Left hindlimb (tissue), 1 donor: ENCODE results near the gene ACTR3.
"Not testable (repeated sequence)": the region's sequence is repeated elsewhere in the genome, so short reads cannot be mapped to it uniquely, and the experiment has no call there.

ENCODE experiments used
- DNase-seq: peaks from one replicate; pipeline ENCODE4 v3.0.0-alpha.2; 2018

The ACTR3 gene

DNA sequence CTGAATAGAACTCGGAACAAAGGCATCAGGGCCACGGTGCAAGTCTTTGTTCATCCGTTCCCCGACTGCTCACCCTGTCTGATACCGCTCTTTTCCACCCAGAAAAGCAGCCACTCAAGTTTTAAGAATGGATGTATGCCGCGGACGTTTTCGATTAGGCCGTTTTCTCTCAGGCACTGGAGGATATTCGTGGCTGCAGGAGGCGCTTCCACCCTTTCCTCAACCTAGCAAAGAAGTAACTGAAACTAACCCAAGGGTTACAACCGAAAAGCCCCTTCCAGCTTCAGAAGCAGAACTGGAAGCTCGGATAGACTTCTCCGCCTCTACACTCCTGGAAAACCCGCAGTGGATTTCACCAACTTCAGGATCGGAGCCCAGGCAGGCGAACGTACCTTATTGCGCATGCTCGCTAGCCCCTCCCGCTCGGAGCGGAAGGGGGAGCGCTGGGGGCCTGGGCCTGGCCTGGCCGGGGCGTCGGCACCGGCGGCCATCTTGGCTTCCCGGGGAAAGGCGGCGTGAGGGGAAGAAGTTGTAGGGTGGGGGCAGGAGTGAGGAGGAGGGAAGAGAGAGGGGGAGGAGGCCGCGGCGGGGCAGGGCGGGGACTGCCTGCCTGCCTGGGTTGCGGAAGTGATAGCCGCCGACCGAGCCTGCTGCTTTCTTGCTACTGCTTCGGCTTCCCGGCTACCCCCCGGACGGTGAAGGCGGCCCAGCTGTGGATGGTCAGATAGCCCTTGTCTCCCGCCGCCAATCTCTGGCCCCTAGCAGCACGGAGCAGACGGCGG lies at the start of gene ACTR3:
ACTR3 (plus strand) TSS at position 619 of the 782 bp plus-strand sequence. CDS start 191 bp downstream, outside the sequence.
- DNase-seq = peak; percentile 100

DNA sequence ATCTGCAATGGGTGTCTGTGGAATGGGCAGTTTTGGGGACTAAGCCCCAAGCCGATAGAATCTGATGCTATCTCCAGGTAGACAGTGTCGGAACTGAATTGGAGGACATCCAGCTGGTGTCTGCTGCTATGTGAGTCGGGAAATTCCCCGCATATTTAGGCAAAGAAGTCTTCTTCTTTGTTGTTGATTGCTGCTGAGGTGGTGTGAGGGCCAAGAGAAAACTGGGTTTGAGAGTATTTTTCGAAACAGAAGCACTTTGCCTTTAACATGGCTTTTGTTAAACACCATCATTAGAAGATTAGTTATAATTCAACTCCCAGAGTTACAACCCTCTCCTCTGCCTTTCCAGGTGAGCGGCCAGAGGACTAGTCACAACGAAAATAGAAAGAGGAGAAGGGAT lies 49.4 kb upstream of the ACTR3 start:
- no peak for DNase-seq

DNA sequence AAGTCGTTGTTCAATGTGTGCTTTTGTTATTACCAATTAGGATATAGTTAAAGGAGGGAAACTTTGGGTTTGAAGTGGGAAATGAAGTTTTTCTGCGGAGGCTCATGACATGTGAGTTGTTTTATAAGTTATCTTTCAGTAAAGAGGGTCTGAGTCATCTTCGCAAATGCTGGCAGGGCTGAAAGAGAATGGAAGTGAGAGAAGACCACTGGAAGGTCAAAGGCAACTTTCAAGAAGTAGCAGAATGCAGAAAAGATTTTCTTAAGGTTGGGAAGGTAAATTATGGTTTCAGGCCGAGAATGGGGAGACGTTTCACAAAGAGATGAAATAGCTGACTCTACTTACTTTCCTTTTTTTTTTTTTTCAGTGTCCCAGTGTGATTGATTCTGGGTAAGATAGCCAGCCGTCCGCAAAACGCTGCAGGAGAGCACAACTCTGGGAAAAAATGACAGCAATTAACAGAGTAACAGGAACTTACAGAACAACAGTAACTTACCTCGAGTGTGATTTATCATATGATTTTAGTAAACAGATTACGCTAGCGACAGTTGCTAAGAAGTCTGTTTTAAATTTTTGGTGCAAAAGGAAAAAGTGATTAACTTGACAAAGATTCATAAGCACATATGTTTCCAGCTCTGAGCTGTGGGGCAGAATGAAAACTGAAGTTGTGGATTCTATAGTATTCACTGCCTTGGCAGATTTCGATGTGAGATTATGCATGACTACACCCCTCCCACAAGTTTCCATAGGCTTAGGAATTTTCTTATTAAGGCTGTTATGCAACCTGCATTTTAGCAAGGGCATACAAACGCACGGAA lies 46.8 kb upstream of the ACTR3 start:
- DNase-seq = no peak

DNA sequence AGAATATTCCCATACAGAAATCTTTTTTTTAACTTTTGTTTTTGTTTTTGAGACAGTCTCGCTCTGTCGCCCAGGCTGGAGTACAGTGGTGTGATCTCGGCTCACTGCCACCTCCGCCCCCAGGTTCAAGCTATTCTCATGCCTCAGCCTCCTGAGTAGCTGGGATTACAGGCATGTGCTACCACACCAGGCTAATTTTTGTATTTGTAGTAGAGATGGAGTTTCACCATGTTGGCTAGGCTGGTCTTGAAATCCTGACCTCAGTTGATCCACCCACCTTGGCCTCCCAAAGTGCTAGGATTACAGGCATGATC lies 46.2 kb upstream of the ACTR3 start:
- DNase-seq = not testable (repeated sequence)

DNA sequence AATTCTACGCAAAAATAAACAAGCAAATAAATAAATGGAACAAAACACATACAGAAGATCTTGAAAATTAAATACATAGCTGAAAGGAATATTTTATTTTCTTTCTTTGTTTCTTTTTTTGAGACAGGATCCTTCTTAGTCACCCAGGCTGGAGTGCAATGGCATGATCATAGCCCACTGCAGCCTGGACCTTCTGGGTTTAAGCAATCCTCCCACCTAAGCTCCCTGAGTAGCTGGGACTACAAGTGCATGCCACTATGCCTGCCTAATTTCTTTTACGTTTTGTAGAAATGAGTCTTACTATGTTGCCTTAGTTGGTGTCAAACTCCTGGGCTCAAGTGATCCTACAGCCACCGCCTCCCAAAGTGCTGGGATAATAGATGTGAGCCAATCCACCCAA lies 44.6 kb upstream of the ACTR3 start:
- DNase-seq = no peak

DNA sequence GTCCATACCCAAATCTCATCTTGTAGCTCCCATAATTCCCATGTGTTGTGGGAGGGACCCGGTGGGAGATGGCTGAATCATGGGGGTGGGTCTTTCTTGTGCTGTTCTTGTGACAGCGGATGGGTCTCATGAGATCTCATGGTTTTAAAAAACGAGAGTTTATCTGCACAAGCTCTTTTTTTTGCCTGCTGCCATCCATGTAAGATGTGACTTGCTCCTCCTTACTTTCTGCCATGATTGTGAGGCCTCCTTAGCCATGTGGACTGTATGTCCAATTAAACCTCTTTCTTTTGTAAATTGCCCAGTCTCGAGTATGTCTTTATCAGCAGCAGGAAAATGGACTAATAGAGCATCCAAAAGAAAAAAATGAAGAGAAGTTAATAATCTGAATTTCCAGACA lies 44.1 kb upstream of the ACTR3 start:
- DNase-seq = not testable (repeated sequence)

DNA sequence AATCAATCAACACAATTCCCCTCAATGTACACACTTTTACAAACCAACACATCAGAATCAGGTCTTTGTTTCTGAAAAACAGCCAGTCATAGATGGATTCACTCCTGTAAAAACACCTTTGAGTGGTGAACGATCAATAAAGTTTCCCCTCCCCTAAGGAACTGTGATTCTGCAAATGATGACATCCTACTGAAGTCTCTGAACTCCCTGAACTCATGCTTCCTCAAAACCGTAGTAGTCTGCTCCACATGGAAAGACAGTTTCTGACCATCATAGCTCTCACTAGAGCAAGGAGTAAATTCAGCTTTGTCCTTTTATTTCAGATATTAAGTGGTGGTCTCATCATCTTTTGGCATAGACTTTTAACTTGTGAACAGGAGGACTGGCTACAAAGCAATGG lies 43.5 kb upstream of the ACTR3 start:
- DNase-seq = no peak

DNA sequence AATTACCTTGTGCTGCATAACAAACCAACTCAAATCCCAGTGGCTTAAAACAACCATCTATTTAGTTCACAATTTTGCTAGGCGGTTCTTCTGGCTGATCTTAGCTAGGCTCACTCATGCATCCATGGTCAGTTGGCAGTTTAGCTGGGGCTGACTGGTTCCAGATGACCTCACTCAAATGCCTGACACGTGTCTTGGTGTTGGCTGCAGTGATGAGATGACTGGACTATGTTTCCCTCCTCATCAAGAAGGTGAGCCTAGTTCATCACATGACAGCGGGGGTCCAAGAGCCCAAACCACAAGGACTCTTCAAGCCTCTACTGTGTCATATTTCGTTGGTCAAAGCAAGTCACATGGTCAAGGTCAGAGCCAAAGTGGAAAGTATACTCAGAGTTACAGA lies 42.7 kb upstream of the ACTR3 start:
- no peak for DNase-seq

DNA sequence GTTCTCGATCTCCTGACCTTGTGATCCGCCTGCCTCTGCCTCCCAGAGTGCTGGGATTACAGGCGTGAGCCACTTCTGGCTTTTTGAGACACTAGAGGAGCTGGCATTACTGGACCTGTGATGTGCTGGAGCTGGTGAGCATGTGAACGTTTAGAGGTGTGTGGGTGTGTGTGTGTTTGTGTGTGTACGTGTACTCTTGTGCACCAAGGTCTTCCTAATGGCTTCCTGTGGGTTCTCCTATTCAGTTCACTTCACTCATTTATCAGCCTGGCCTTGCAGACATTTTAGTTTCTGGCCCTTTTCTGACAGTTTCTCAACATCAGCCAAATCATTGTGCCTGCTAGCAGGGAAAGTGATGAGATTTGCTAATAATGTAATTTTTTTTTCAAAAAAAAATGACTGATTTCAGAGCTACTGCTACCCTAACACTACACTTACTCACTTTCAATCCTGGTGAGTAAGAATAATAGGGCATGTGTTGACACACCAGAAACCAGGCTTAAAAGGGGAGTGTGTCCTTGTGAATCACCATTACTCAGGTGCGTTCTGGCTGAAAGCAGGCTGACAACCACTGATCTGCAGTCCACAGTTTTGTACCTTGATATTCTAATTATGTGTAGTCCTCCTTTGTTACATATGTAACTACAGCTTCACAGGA lies 41.0 kb upstream of the ACTR3 start:
- DNase-seq = no peak

DNA sequence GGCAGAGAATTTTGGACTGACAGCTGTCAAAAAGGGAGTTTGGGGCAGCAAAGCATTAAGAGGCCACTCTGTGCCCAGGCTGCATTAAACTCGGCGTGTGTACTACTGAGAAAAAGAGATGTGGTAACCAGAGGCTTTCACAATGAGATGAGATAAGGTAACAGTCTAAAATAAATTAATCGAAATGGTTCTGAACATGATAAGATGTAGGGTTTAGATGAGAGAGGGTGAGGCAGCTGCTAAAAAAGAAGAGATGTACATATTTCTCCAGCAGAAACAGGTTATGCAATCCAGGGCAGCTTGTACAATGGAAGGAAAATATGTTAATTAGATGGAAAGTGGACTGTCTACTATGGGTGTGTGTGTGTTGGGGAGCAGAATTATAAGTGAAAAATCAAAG lies 39.2 kb upstream of the ACTR3 start:
- no peak for DNase-seq

DNA sequence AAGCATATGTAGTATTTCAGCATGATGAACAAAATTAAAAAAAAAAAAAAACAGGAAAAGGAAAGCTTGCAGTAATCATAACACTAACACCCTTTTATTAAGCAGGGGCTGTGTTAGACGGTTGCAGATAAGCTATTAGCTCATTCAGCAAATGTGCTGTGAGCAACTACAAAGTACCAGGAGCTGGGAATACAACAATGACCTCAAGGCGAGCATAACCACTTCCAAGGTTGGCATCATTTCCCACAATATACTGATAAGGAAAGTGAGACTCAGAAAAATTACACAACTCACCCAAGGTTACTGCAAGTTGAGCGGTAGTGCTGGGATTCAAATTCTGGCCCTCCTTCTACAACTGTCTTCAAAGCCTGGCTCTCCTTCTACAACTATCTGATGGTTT lies 38.2 kb upstream of the ACTR3 start:
- DNase-seq = no peak

DNA sequence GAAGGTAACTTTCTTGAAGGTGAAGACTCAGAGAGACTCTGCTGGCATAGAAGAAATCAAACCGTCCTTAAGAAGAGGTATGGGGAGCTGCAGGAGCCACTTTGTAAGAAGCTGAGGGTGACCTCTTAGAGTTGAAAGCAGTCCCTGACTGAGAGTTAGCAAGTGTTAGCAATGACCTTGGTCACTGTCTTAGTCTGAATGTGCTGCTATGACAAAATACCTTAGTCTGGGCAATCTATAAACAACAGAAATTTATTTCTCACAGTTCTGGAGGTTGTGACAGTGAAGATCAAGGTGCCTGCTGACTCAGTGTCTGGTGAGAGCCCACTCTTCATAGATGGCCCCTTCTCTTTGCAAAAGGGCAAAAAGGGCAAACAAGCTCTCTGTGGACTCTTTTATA lies 35.7 kb upstream of the ACTR3 start:
- DNase-seq = no peak

DNA sequence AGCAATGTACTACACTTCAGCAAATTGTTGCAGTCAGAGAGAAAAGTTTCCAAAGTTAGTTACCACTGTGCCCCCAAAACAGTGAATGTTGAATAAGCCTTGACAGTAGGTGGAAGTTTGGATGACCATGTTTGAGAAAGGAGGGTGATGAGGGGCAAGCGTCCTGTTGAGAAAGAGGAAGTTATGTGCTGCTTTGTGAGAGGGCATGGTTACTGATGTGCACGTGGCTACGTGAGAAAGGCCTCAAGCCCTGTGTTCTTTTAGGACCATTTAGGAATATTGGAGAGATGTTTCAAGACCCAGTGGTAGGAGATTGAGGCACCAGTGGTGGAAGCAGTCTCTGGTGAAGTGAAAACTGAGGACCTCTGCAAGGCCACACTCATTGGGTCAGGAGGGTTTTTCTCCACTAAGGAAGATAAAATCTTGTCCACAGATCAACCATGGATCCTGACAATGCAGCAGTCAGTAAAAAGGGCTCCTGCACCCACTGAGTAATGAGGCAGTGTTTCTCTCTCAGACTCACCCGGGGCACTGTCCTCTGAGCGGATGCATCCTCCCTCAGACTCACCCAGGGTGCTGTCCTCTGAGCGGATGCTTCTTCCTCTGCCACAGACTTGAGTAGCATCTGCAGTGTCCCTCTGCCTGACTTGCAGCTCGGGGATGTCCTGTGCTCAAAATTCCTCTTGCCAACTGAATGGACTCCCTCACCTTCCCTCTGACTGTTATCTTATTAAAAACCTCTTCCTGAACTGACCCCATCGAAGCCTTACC lies 34.7 kb upstream of the ACTR3 start:
- DNase-seq = no peak

DNA sequence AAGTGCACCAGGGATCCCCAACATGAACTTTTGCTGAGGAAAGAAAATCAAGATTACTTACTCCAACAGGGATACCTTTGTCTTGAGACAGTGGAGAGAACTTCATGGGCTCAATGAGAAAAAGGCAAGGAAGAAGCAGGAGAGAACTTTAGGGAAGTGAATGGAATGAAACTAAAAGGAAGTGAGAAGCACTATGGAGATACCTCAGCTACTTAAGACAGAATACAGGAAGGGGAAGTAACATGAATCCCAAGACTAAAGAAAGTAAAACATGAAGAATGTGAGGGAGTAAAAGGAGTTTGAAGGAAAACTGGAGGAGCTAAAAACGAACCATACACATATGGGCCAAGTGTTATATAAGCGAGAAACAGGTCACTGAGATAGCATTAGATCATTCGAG lies 32.4 kb upstream of the ACTR3 start:
- no peak for DNase-seq

DNA sequence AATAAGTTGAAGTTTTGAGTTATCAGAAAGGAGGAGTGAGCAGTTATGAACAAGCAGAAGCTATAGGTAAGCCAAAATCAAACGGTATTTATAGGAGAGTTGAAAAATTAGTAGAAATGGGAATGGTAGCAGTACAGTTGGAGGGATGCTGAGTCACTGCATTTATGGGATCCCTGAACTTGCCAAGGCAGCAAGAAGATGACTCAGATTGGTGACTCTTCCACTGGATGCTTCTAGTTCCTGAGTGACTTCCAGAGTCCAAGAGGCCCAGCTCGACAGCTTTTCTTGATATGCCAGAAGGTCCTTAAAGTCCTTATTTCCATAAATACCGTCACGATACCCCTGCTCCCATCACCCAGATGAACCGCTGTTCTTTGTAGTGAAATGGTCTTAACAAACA lies 31.1 kb upstream of the ACTR3 start:
- no peak for DNase-seq

DNA sequence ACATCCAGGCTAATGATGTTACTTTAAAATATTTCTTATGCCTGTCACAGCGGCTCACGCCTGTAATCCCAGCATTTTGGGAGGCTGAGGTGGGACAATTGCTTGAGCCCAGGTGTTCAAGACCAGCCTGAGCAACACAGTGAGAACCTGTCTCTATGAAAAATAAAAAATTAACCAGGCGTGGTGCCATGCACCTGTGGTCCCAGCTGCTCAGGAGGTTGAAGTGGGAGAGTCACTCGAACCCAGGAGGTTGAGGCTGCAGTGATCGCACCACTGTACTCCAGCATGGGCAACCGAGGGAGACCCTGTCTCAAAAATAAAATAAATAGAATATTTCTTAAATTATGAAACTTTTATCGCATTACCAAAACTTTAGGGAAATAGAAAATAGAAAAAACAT lies 28.1 kb upstream of the ACTR3 start:
- DNase-seq = no peak

DNA sequence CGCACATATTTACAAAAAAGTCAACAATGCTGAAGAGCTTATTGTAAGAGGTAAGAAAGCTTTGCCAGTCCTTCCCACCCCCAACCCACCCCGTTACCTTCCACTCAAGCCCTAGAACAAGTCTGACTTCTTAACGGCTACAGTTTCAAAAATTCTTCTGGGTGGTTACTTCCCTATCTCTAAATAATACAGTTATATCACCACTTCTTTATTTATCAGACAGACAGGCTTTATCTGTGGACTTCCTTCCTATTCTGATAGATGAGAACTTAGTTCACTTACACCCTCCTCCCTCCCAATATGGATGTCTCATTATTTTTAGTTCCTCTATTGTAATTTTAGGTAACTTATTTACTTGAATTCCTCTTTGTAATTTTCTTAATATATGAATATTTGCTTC lies 26.7 kb upstream of the ACTR3 start:
- no peak for DNase-seq

DNA sequence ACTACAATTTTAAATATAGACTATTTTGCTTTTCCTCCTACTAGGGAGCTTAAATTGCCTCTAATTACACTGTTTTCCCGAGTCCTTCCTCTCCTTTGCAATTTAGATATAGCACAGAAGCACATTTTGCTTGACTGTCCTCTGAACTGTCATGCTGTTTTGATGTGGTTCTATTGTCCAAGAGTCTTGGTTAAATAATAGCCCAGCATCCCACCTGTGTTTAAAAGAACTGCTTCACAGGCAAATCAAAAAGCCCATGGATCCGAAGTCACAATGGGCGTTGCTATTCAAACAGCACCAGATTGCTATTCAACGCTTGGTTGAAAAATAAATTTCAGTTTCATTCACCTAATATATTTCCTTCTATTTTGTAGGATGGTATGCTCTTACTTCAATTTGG lies 22.3 kb upstream of the ACTR3 start:
- no peak for DNase-seq

DNA sequence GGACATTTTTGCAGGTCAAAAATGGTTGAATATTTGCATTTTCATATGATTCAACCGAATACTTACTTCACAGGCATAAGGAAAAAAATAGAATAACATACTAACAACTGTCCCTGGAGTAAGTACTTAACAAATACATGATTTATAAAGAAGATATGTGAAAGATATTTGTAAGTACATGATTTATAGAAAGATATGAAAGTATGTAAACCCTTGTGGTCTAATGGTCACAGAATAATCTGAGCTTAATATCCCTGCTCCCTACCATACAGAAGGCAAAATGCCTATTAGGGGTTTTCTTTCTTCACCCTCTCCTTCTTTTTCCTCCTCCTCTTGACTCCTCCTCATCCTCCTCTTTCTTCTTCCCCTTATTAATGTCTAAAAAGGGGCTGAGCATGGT lies 20.6 kb upstream of the ACTR3 start:
- no peak for DNase-seq

DNA sequence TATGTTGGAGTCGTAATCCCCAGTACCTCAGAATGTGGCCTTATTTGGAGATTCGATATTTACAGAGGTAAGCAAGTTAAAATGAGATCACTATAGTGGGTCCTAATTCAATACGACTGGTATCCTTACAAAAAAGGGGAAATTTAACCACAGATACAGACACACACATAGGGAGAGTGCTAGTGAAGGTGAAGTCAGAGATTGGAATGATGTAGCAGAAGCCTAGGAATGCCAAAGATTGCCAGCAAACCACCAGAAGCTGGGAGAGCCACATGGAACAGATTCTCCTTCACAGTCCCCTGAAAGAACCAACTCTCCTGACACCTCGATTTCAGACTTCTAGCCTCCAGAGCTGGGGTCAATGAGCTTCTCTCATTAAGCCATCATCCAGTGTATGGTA lies 17.7 kb upstream of the ACTR3 start:
- DNase-seq = no peak

DNA sequence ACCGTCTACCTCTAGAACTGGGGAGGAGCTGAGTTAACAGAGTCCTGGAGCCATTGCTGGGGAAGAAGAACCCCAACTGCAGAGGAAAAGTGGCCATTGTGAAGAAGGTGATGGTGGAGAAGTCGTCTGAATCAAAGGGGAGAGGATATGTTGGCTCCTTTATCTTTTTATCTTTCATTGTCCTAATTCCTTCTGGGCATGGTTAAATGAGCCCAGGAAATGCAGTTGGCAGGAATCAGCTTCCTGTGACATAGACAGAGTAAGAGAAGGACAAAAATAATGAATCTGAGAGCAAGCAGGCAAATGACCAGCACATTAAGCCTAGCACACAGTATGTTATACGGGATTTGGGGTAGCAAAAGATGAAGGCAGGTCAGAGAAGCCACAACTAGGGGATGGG lies 16.0 kb upstream of the ACTR3 start:
- no peak for DNase-seq

DNA sequence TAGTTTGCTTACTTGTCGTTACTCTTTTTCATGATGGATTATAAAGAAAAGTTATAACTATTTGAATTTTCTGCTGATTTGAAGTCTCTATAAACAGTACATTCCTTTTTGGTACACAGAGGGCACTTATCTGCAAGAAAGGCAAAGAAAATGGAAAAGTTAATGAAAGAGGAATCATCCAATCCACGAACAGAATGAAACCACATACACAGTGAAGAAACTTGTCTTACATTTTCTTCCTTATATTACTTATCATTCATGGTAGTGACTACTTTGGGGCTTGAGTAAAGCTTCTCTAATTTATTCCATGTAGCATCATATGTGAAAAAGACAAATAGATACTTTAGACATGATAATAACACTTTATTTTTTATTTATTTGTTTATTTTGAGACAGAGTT lies 14.8 kb upstream of the ACTR3 start:
- DNase-seq = no peak
